OCI-LY1 (cell line): ENCODE results near the gene MALT1.

Source experiments
- H2AFZ ChIP-seq: fragments of 200-600 bp; sonication (generic), shearing (Covaris generic); 2 replicates; pipeline ENCODE4 v1.6.0; 2014; ENCODE audit warnings: antibody characterized with exemption, mild to moderate bottlenecking, low read length
- H3F3A ChIP-seq: fragments of 200-600 bp; sonication (generic), shearing (Covaris generic); 2 replicates; pipeline ENCODE4 v1.6.0; 2014; ENCODE audit warnings: mild to moderate bottlenecking, antibody characterized with exemption, low read length, moderate library complexity; ENCODE audit not compliant: insufficient read depth
- H3K27ac ChIP-seq: fragments of 200-600 bp; sonication (generic); 2 replicates; pipeline ENCODE4 v1.5.1; 2014; ENCODE audit warnings: low read length, mixed run types, mild to moderate bottlenecking, low read depth; ENCODE audit not compliant: poor library complexity, severe bottlenecking
- H3K27me3 ChIP-seq: fragments of 200-600 bp; sonication (generic); 2 replicates; pipeline ENCODE4 v1.6.0; 2014; ENCODE audit warnings: antibody characterized with exemption, mild to moderate bottlenecking, low read length, moderate library complexity; ENCODE audit not compliant: insufficient read depth
- H3K36me3 ChIP-seq: fragments of 200-600 bp; sonication (generic); 2 replicates; pipeline ENCODE4 v1.6.1; 2014; ENCODE audit warnings: mild to moderate bottlenecking, antibody characterized with exemption, low read length, moderate library complexity, mixed read lengths; ENCODE audit not compliant: insufficient read depth
- H3K4me1 ChIP-seq: fragments of 200-600 bp; sonication (generic); 2 replicates; pipeline ENCODE4 v1.5.1; 2014; ENCODE audit warnings: mild to moderate bottlenecking, low read length, moderate library complexity; ENCODE audit not compliant: insufficient read depth, severe bottlenecking
- H3K4me2 ChIP-seq: fragments of 200-600 bp; sonication (generic), shearing (Covaris generic); 2 replicates; pipeline ENCODE4 v1.6.1; 2014; ENCODE audit warnings: low read length
- H3K4me3 ChIP-seq: fragments of 200-600 bp; sonication (generic); 2 replicates; pipeline ENCODE4 v1.5.1; 2014; ENCODE audit warnings: low read length, low read depth, mild to moderate bottlenecking, mixed read lengths; ENCODE audit not compliant: poor library complexity, severe bottlenecking
- H3K79me2 ChIP-seq: fragments of 200-600 bp; shearing (Covaris generic); 2 replicates; pipeline ENCODE4 v1.6.1; 2016; ENCODE audit warnings: mixed run types, low read length, mixed read lengths; ENCODE audit not compliant: insufficient read depth
- H3K9ac ChIP-seq: fragments of 200-600 bp; sonication (generic), shearing (Covaris generic); 2 replicates; pipeline ENCODE4 v1.6.1; 2014; ENCODE audit warnings: mild to moderate bottlenecking, low read length, mixed read lengths
- H3K9me2 ChIP-seq: fragments of 200-600 bp; sonication (generic), shearing (Covaris generic); 2 replicates; pipeline ENCODE4 v1.6.1; 2014; ENCODE audit warnings: low read depth, mild to moderate bottlenecking, low read length, mixed read lengths
- H3K9me3 ChIP-seq: fragments of 200-600 bp; shearing (Covaris generic); 2 replicates; pipeline ENCODE4 v1.6.1; 2014; ENCODE audit warnings: low read length, mixed read lengths
- H4K20me1 ChIP-seq: fragments of 200-600 bp; sonication (generic), shearing (Covaris generic); 2 replicates; pipeline ENCODE4 v1.6.0; 2016; ENCODE audit warnings: mild to moderate bottlenecking, low read length; ENCODE audit not compliant: insufficient read depth
- CTCF ChIP-seq: fragments of 200-600 bp; sonication (generic), shearing (Covaris generic); IDR thresholded peaks from 2 replicates; pipeline ENCODE4 v1.5.1; 2017; ENCODE audit warnings: mild to moderate bottlenecking, antibody characterized with exemption, low read length, moderate library complexity, mixed read lengths
- EZH2 ChIP-seq: fragments of 200-600 bp; sonication (generic), shearing (Covaris generic); IDR thresholded peaks from 2 replicates; pipeline ENCODE4 v1.8.0; 2017; ENCODE audit warnings: borderline replicate concordance, mixed run types, mild to moderate bottlenecking, antibody characterized with exemption, low read length, moderate library complexity, mixed read lengths

Gene MALT1

GRCh38 chr18:58748899-58749595 lies 77.8 kb downstream of the MALT1 start:
- no peak overlapping the region for H3K27ac ChIP-seq
- H3K4me3 ChIP-seq: no peak overlapping the region
- H4K20me1 ChIP-seq: no peaks in the 10 kb centered on the region
- no peaks in the 10 kb centered on the region for H3K4me1 ChIP-seq
- H3K9me3 ChIP-seq: peaks cover 13% of the 10 kb centered on the region
- H3K36me3 ChIP-seq: peaks cover 45% of the 10 kb centered on the region
- H3F3A ChIP-seq: no peaks in the 10 kb centered on the region
- H3K9me2 ChIP-seq: no peaks in the 10 kb centered on the region
- H3K9ac ChIP-seq: no peak overlapping the region
- H3K4me2 ChIP-seq: no peak overlapping the region
- TF ChIP-seq CTCF: no peak
- TF ChIP-seq EZH2: no peak
- H2AFZ ChIP-seq: no peak overlapping the region
- no peaks in the 10 kb centered on the region for H3K79me2 ChIP-seq
- H3K27me3 ChIP-seq: no peaks in the 10 kb centered on the region

- Histone ChIP-seq H3K9me2 (no peaks in the 10 kb centered on the region), H3K36me3 (peaks cover 14% of the 10 kb centered on the region), H3K27ac (no peak overlapping the region), H3K4me2 (no peak overlapping the region), H3K79me2 (no peaks in the 10 kb centered on the region), H3F3A (no peaks in the 10 kb centered on the region), H3K27me3 (no peaks in the 10 kb centered on the region), H3K4me3 (no peak overlapping the region), H3K9me3 (peaks cover 3% of the 10 kb centered on the region), H4K20me1 (no peaks in the 10 kb centered on the region), H2AFZ (no peak overlapping the region), H3K4me1 (no peaks in the 10 kb centered on the region), H3K9ac (no peak overlapping the region)
- TF ChIP-seq CTCF: no peak
- TF ChIP-seq EZH2: no peak
Measured at GRCh38 chr18:58753976-58754375, 82.7 kb downstream of the MALT1 start.

GRCh38 chr18:58754544-58755068 lies 83.3 kb downstream of the MALT1 start:
- TF ChIP-seq EZH2 (no peak), CTCF (no peak)
- peaks cover 8% of the 10 kb centered on the region for H3K36me3 ChIP-seq
- no peaks in the 10 kb centered on the region for H4K20me1 ChIP-seq
- no peaks in the 10 kb centered on the region for H3K9me2 ChIP-seq
- H3K9ac ChIP-seq: no peak overlapping the region
- H3K4me3 ChIP-seq: no peak overlapping the region
- H3K4me2 ChIP-seq: no peak overlapping the region
- H2AFZ ChIP-seq: no peak overlapping the region
- no peaks in the 10 kb centered on the region for H3F3A ChIP-seq
- no peaks in the 10 kb centered on the region for H3K79me2 ChIP-seq
- H3K27ac ChIP-seq: no peak overlapping the region
- H3K4me1 ChIP-seq: no peaks in the 10 kb centered on the region
- no peaks in the 10 kb centered on the region for H3K27me3 ChIP-seq
- no peaks in the 10 kb centered on the region; the same call in 1 of the 2 replicates for H3K9me3 ChIP-seq
